ENCODE data around the gene C16orf96.

GRCh38 chr16:4618645-4619418 lies 62.7 kb downstream of the C16orf96 start:
- TF ChIP-seq CTCF (IDR thresholded peaks at IDR 0.05; ENCODE audit: control extremely low read depth in 1 of 3, insufficient read depth in 1 of 3, low read depth in 1 of 3, low read length in 3 of 3), result no peak
- TF ChIP-seq EP300 (IDR thresholded peaks at IDR 0.05; ENCODE audit: borderline replicate concordance in 1 of 2, low read depth in 2 of 2, low read length in 2 of 2), result no peak
- TF ChIP-seq EZH2 (IDR thresholded peaks at IDR 0.05; ENCODE audit: low read depth, low read length, severe bottlenecking), result no peak
- no peak for TF ChIP-seq TAF1 (IDR thresholded peaks at IDR 0.05; ENCODE audit: low read depth, low read length)

Measured in H1 (cell line).